ENCODE measurements around the gene BRSK2. TPM values are rescaled to one million over a fixed set of nuclear protein-coding genes. Genes with fewer than 3 reads are reported as not detected.
"Not testable (repeated sequence)": the region's sequence is repeated elsewhere in the genome, so short reads cannot be mapped to it uniquely, and the experiment has no call there.

Gene BRSK2
- total and polyA plus RNA-seq, 4 donors, result 0.35 to 0.56 (median 0.52) TPM

GRCh38 chr11:1422481-1422880, 32.7 kb downstream of the BRSK2 start:
- 55 to 59% methylated on average over 9 of the region's 9 CpGs for WGBS, 2 donors
- TF ChIP-seq CTCF (IDR thresholded peaks at IDR 0.05; ENCODE audit: control extremely low read depth, extremely low read depth), result no peak
- Histone ChIP-seq H3K9ac (ENCODE audit: insufficient read depth in 1 of 2, low read length in 2 of 2) (no peak overlapping the region), H3K4me3 (no peak overlapping the region), H3K4me1 (ENCODE audit: control insufficient read depth in 5 of 5, insufficient read depth in 5 of 5, low read length in 5 of 5) (no peaks in the 10 kb centered on the region), H3K27me3 (ENCODE audit: control insufficient read depth in 3 of 3, insufficient read depth in 3 of 3, low read length in 2 of 3) (no peaks in the 10 kb centered on the region), H3K27ac (ENCODE audit: low read depth in 1 of 2, low read length in 1 of 2) (no peak overlapping the region), H3K9me3 (ENCODE audit: control insufficient read depth in 4 of 4, insufficient read depth in 3 of 4, low read length in 3 of 4) (peaks cover 0 to 26% (median 3%) of the 10 kb centered on the region in 4 donors), H3K36me3 (ENCODE audit: control insufficient read depth in 4 of 4, insufficient read depth in 4 of 4, low read length in 4 of 4) (no peaks in the 10 kb centered on the region)
- peak in 1 of 3 donors; percentile 38 for DNase-seq
- no peak for ATAC-seq (ENCODE audit: insufficient read depth, low FRiP score)

- Histone ChIP-seq H3K4me3 (no peak overlapping the region), H3K9ac (ENCODE audit: insufficient read depth in 1 of 2, low read length in 2 of 2) (no peak overlapping the region), H3K4me1 (ENCODE audit: control insufficient read depth in 5 of 5, insufficient read depth in 5 of 5, low read length in 5 of 5) (no peaks in the 10 kb centered on the region), H3K27ac (ENCODE audit: low read depth in 1 of 2, low read length in 1 of 2) (no peak overlapping the region), H3K9me3 (ENCODE audit: control insufficient read depth in 4 of 4, insufficient read depth in 3 of 4, low read length in 3 of 4) (peaks cover 0 to 24% (median 2%) of the 10 kb centered on the region in 4 donors), H3K27me3 (ENCODE audit: control insufficient read depth in 3 of 3, insufficient read depth in 3 of 3, low read length in 2 of 3) (no peaks in the 10 kb centered on the region), H3K36me3 (ENCODE audit: control insufficient read depth in 4 of 4, insufficient read depth in 4 of 4, low read length in 4 of 4) (no peaks in the 10 kb centered on the region)
- ATAC-seq (ENCODE audit: insufficient read depth, low FRiP score), result no peak
- 86 to 93% methylated on average over 15 of the region's 15 CpGs for WGBS, 2 donors
- DNase-seq, result no peak
- TF ChIP-seq CTCF (IDR thresholded peaks at IDR 0.05; ENCODE audit: control extremely low read depth, extremely low read depth), result no peak
These were observed 33.2 kb downstream of the BRSK2 start for GRCh38 chr11:1422981-1423380.

GRCh38 chr11:1423406-1423805, 33.7 kb downstream of the BRSK2 start:
- not testable (repeated sequence) for H3K36me3 ChIP-seq (ENCODE audit: control insufficient read depth in 4 of 4, insufficient read depth in 4 of 4, low read length in 4 of 4); H3K9ac ChIP-seq (ENCODE audit: insufficient read depth in 1 of 2, low read length in 2 of 2); H3K4me3 ChIP-seq; DNase-seq; H3K27ac ChIP-seq (ENCODE audit: low read depth in 1 of 2, low read length in 1 of 2); ATAC-seq (ENCODE audit: insufficient read depth, low FRiP score); H3K27me3 ChIP-seq (ENCODE audit: control insufficient read depth in 3 of 3, insufficient read depth in 3 of 3, low read length in 2 of 3); H3K4me1 ChIP-seq (ENCODE audit: control insufficient read depth in 5 of 5, insufficient read depth in 5 of 5, low read length in 5 of 5)
- 90 to 95% methylated on average over 10 to 18 of the region's 22 CpGs for WGBS, 2 donors
- peaks cover 0 to 21% (median 1%) of the 10 kb centered on the region in 4 donors for H3K9me3 ChIP-seq (ENCODE audit: control insufficient read depth in 4 of 4, insufficient read depth in 3 of 4, low read length in 3 of 4)

- DNase-seq (no peak), ATAC-seq (ENCODE audit: insufficient read depth, low FRiP score) (no peak)
- H3K27me3 ChIP-seq (ENCODE audit: control insufficient read depth in 3 of 3, insufficient read depth in 3 of 3, low read length in 2 of 3), result no peaks in the 10 kb centered on the region
- TF ChIP-seq CTCF (IDR thresholded peaks at IDR 0.05; ENCODE audit: control extremely low read depth, extremely low read depth), result no peak
- H3K36me3 ChIP-seq (ENCODE audit: control insufficient read depth in 4 of 4, insufficient read depth in 4 of 4, low read length in 4 of 4), result no peaks in the 10 kb centered on the region
- no peak overlapping the region for H3K27ac ChIP-seq (ENCODE audit: low read depth in 1 of 2, low read length in 1 of 2)
- WGBS, 2 donors, result 83% methylated on average over 22 of the region's 22 CpGs
- no peaks in the 10 kb centered on the region for H3K4me1 ChIP-seq (ENCODE audit: control insufficient read depth in 5 of 5, insufficient read depth in 5 of 5, low read length in 5 of 5)
- H3K9me3 ChIP-seq (ENCODE audit: control insufficient read depth in 4 of 4, insufficient read depth in 3 of 4, low read length in 3 of 4), result peaks cover 0 to 11% (median 0%) of the 10 kb centered on the region in 4 donors
- no peak overlapping the region for H3K9ac ChIP-seq (ENCODE audit: insufficient read depth in 1 of 2, low read length in 2 of 2)
- no peak overlapping the region for H3K4me3 ChIP-seq
These were observed 35.3 kb downstream of the BRSK2 start for GRCh38 chr11:1425006-1425405.

Measured in lung (tissue), 12 donors.